ENCODE data around the gene DCLK1. TPM values are rescaled to one million over a fixed set of nuclear protein-coding genes. Genes with fewer than 3 reads are reported as not detected.
"Not testable (repeated sequence)": the region's sequence is repeated elsewhere in the genome, so short reads cannot be mapped to it uniquely, and the experiment has no call there.

Gene DCLK1
- total RNA-seq, 1 donor from 2014 or later: not detected

GRCh38 chr13:36115306-36115705 is 15.9 kb downstream of the DCLK1 start:
- no peak overlapping the region for H3K4me3 Mint-ChIP-seq
- no peaks in the 10 kb centered on the region for H3K27me3 Mint-ChIP-seq
- H3K36me3 Mint-ChIP-seq (ENCODE audit: low read depth): no peaks in the 10 kb centered on the region
- H3K4me1 Mint-ChIP-seq: no peaks in the 10 kb centered on the region
- H3K9me3 Mint-ChIP-seq: no peaks in the 10 kb centered on the region
- DNase-seq: no peak
- H3K27ac Mint-ChIP-seq: no peak overlapping the region
- intact Hi-C loops (cut with micrococcal nuclease): no loop called here

DNA sequence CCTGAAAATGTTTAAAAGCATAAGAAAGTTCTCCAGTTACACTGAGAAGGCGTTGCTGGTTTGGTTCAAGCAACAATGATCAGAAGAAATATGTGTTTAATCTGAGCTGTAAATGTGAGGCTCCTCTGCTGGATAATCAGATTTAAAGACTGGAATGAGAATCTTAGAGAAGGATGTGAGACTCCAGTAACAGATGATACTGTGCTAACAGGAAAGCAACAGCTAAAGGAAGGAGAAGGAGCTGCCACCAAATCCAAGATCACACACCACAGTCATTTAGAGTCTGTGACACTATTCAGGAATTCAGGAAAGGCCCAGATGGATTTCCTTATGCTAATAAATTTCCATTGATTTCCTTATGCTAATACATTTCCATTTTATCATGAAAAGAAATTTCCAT is 16.9 kb downstream of the DCLK1 start:
- Mint-ChIP-seq H3K27ac (no peak overlapping the region), H3K4me1 (no peaks in the 10 kb centered on the region), H3K36me3 (ENCODE audit: low read depth) (no peaks in the 10 kb centered on the region), H3K9me3 (no peaks in the 10 kb centered on the region), H3K4me3 (no peak overlapping the region), H3K27me3 (no peaks in the 10 kb centered on the region)
- intact Hi-C loops (cut with micrococcal nuclease): no loop called here
- DNase-seq: no peak

GRCh38 chr13:36108954-36109353 is 22.2 kb downstream of the DCLK1 start:
- H3K9me3 Mint-ChIP-seq: peaks cover 4% of the 10 kb centered on the region
- H3K27me3 Mint-ChIP-seq: no peaks in the 10 kb centered on the region
- no peak overlapping the region for H3K4me3 Mint-ChIP-seq
- no peaks in the 10 kb centered on the region for H3K36me3 Mint-ChIP-seq (ENCODE audit: low read depth)
- intact Hi-C loops (cut with micrococcal nuclease): no loop called here
- DNase-seq: no peak
- H3K27ac Mint-ChIP-seq: no peak overlapping the region
- H3K4me1 Mint-ChIP-seq: no peaks in the 10 kb centered on the region

DNA sequence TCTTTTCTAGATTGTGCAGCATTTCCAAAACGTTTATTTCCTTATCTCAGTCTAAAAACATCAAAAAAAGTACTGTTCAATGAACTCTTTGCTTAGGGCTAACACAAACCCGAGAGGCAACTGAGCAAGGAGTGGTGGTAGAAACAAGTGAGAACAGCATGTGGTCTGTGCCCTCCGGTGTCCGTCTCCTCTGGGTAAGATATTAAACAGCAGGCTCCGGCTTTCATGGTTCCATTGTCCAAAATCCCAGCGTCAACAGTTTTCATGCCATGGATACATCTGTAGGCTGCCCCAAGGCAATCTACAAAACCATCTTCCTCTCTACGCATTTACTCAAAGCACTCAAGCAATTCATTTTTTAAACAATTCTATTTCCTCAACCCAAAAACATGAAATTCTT is 22.8 kb downstream of the DCLK1 start:
- intact Hi-C loops (cut with micrococcal nuclease): no loop called here
- Mint-ChIP-seq H3K27ac (no peak overlapping the region), H3K9me3 (peaks cover 4% of the 10 kb centered on the region)

GRCh38 chr13:36107521-36107920 is 23.7 kb downstream of the DCLK1 start:
- no peaks in the 10 kb centered on the region for H3K27me3 Mint-ChIP-seq
- H3K4me3 Mint-ChIP-seq: no peak overlapping the region
- intact Hi-C loops (cut with micrococcal nuclease): no loop called here

More for the DNA sequence above, 22.8 kb downstream of the DCLK1 start:
- H3K27me3 Mint-ChIP-seq: no peaks in the 10 kb centered on the region
- no peak for DNase-seq
- no peaks in the 10 kb centered on the region for H3K36me3 Mint-ChIP-seq (ENCODE audit: low read depth)
- H3K4me3 Mint-ChIP-seq: no peak overlapping the region
- H3K4me1 Mint-ChIP-seq: no peaks in the 10 kb centered on the region

DNA sequence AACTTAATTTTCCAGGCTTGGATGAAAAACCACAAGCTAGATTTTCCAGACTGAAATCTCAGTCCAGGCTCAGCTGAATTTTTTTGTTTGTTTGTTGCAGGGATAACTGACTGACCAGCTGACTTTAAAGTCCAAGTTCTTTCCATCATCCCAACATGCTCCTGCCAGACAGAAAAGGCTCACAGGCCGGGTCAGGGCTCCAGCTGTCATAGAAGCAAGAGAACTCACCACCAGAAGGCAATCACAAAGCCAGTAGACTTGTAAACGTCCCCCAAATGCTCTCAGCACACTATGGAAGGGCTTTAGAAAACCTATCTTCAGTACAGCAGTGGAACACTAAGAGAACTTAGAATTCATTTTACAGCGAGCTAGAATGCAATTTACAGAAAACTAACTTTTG is 25.5 kb downstream of the DCLK1 start:
- peaks cover 10% of the 10 kb centered on the region for H3K9me3 Mint-ChIP-seq
- no peak for DNase-seq
- H3K4me1 Mint-ChIP-seq: no peaks in the 10 kb centered on the region
- H3K36me3 Mint-ChIP-seq (ENCODE audit: low read depth): no peaks in the 10 kb centered on the region
- no peak overlapping the region for H3K27ac Mint-ChIP-seq
- no peak overlapping the region for H3K4me3 Mint-ChIP-seq
- H3K27me3 Mint-ChIP-seq: no peaks in the 10 kb centered on the region
- intact Hi-C loops (cut with micrococcal nuclease): no loop called here

More at GRCh38 chr13:36107521-36107920, 23.7 kb downstream of the DCLK1 start:
- Mint-ChIP-seq H3K27ac (no peak overlapping the region), H3K9me3 (peaks cover 6% of the 10 kb centered on the region), H3K4me1 (no peaks in the 10 kb centered on the region), H3K36me3 (ENCODE audit: low read depth) (no peaks in the 10 kb centered on the region)
- no peak for DNase-seq

DNA sequence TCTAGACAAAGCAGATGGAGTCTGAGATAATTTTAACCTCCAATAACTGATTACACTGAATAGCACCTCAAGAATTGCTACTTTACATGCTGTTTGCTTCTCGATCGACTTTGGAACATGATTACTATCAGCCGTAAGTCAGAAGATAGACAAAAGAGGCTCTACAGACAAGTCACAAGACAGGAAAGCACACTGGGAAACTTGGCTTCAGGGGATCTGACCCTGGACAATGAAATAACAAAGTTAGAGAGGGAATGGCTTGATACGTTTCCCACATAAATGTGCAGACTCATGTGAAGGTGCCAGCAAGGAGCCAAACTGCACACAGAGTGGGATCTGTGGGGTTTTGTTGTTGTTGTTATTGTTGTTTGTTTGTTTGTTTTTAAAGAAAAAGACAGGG is 28.5 kb downstream of the DCLK1 start:
- intact Hi-C loops (cut with micrococcal nuclease): no loop called here
- Mint-ChIP-seq H3K4me3 (no peak overlapping the region), H3K4me1 (no peaks in the 10 kb centered on the region), H3K27ac (no peak overlapping the region), H3K27me3 (no peaks in the 10 kb centered on the region), H3K36me3 (ENCODE audit: low read depth) (no peaks in the 10 kb centered on the region), H3K9me3 (peaks cover 10% of the 10 kb centered on the region)
- DNase-seq: no peak

DNA sequence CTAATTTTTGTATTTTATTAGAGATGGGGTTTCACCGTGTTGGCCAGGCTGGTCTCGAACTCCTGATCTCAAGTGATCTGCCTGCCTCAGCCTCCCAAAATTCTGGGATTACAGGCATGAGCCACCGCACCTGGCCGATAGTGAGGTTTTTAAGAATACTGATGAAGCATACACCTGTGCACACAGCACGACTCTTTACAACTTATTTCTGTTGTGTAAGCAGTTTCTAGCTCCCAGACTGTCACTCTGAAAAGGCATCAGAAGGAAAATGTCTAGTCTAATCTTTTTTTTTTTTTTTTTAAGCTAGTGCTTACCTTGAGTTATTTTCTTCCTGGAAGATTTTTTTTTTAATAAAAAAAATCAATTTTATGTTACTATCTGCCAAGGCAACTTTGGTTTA is 29.3 kb downstream of the DCLK1 start:
- H3K36me3 Mint-ChIP-seq (ENCODE audit: low read depth): not testable (repeated sequence)

DNA sequence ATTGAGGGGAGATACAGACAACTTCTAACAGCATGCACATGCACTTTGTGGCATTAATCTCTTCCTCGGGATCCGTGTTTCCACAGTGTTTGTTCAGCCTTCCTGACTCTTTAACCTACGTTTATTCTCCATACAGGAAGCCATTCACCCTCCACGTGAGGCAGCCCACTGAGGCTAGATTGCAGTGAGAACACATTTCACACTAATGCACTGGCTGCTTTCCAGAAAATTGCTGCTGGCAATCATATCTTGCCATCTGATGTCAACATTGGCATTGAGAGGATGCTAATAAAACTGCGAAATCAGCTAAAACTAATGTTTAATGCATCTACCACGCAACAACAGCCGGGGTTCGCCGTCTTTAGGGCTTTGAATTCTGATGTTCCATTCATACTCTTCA is 30.0 kb downstream of the DCLK1 start:
- Mint-ChIP-seq H3K27ac (no peak overlapping the region), H3K27me3 (no peaks in the 10 kb centered on the region), H3K4me1 (no peaks in the 10 kb centered on the region), H3K36me3 (ENCODE audit: low read depth) (no peaks in the 10 kb centered on the region), H3K4me3 (no peak overlapping the region), H3K9me3 (peaks cover 10% of the 10 kb centered on the region)
- no peak for DNase-seq
- intact Hi-C loops (cut with micrococcal nuclease): no loop called here

More for the DNA sequence above, 29.3 kb downstream of the DCLK1 start:
- H3K27me3 Mint-ChIP-seq; H3K9me3 Mint-ChIP-seq; H3K4me3 Mint-ChIP-seq; DNase-seq; H3K27ac Mint-ChIP-seq; H3K4me1 Mint-ChIP-seq; intact Hi-C loops (cut with micrococcal nuclease): not testable (repeated sequence)

DNA sequence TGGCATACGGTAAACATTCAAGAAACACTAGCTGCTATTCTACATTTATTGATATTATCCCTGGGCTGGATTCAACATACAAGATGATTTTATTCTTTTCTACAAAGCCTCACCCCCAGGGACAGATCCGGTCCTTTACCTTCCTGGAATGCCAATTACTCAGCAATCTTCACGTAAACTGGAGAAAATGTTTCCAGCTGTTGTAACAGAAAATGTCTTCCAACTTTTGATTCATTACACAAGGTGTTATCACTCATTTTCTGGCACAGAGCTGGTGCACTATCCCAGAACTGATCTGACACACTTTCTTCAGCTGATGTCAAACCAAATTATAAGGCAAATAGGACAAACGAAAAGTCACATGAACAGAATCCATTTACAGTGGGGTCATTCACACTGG is 33.1 kb downstream of the DCLK1 start:
- H3K4me1 Mint-ChIP-seq: no peaks in the 10 kb centered on the region
- DNase-seq: no peak
- H3K4me3 Mint-ChIP-seq: no peak overlapping the region
- intact Hi-C loops (cut with micrococcal nuclease): no loop called here
- no peaks in the 10 kb centered on the region for H3K27me3 Mint-ChIP-seq
- no peak overlapping the region for H3K27ac Mint-ChIP-seq
- no peaks in the 10 kb centered on the region for H3K36me3 Mint-ChIP-seq (ENCODE audit: low read depth)
- peaks cover 6% of the 10 kb centered on the region for H3K9me3 Mint-ChIP-seq

DNA sequence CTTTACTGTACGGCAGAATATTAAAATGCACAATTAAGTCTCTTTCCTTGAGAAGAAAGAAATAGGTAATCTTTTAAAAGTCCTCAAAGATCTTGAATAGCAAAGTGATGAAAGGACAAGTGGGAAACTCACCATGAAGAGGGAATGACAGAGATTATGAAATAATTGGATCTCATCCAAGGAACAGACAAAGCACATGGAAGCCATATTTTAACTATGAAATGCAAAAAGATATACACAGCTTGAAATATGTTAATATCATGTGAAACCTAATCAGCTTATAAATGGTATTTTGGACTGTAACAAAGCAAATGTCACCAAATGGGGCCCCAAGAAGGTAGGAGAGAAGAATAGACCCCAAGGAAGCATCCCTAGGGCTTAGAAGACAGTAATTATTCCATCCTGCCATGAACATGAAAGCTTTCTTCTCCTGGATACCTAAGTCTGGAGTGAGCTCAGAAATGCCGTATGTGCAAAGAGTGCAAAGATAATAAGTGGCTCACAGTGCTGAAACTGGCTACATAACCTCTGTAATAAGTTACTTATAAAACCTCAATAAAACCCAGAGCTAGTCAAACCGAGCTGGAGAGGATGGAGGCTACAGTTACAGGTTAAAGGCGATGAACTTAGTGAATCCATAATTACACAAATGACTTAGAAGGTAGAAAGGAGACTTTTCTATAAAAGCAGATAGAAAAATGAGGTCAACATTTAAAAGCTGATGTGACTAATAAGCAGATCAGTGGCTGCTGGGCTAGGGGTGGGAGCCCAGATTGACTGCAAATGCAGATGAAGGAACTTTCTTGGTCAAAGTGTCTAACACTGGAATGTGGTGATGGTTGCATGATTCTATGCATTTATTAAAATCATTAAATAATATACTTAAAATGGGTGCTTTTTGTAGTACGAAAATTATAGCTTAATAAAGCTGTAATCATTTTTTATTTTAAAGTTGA is 34.4 kb downstream of the DCLK1 start:
- Mint-ChIP-seq H3K4me3 (no peak overlapping the region), H3K27me3 (no peaks in the 10 kb centered on the region), H3K4me1 (no peaks in the 10 kb centered on the region), H3K9me3 (peaks cover 9% of the 10 kb centered on the region), H3K27ac (no peak overlapping the region), H3K36me3 (ENCODE audit: low read depth) (no peaks in the 10 kb centered on the region)
- DNase-seq: no peak
- intact Hi-C loops (cut with micrococcal nuclease): no loop called here

DNA sequence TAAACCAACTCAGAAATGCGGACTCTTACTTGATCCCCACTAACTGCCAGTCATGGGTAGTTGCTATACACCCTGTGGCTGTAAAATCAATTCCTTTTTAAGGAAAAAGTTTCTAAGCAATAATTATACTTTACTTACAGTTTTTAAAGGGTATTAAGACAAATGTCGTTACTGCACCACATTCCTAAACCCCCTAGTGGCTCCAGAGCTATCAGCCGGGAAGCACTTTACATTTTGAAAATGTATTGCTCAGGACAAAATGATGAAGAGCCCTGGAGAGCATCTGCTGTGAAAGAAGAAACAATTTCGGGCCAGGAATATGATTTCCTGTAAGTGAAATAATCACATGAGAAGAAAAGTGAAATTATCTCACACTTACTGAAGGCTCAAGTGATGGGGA is 36.7 kb downstream of the DCLK1 start:
- H3K27me3 Mint-ChIP-seq: no peaks in the 10 kb centered on the region
- H3K4me3 Mint-ChIP-seq: no peak overlapping the region
- H3K4me1 Mint-ChIP-seq: no peaks in the 10 kb centered on the region
- H3K27ac Mint-ChIP-seq: no peak overlapping the region
- no peak for DNase-seq
- intact Hi-C loops (cut with micrococcal nuclease): no loop called here
- peaks cover 5% of the 10 kb centered on the region for H3K9me3 Mint-ChIP-seq
- no peaks in the 10 kb centered on the region for H3K36me3 Mint-ChIP-seq (ENCODE audit: low read depth)

GRCh38 chr13:36090592-36090991 is 40.6 kb downstream of the DCLK1 start:
- intact Hi-C loops (cut with micrococcal nuclease): no loop called here
- DNase-seq: no peak
- no peak overlapping the region for H3K4me3 Mint-ChIP-seq

GRCh38 chr13:36089130-36089647 is 42.0 kb downstream of the DCLK1 start:
- Mint-ChIP-seq H3K9me3 (peaks cover 10% of the 10 kb centered on the region), H3K27ac (no peak overlapping the region), H3K27me3 (no peaks in the 10 kb centered on the region), H3K36me3 (ENCODE audit: low read depth) (no peaks in the 10 kb centered on the region), H3K4me3 (no peak overlapping the region), H3K4me1 (no peaks in the 10 kb centered on the region)
- intact Hi-C loops (cut with micrococcal nuclease): no loop called here
- no peak for DNase-seq

More at GRCh38 chr13:36090592-36090991, 40.6 kb downstream of the DCLK1 start:
- Mint-ChIP-seq H3K9me3 (peaks cover 10% of the 10 kb centered on the region), H3K4me1 (no peaks in the 10 kb centered on the region), H3K27me3 (no peaks in the 10 kb centered on the region), H3K36me3 (ENCODE audit: low read depth) (no peaks in the 10 kb centered on the region), H3K27ac (no peak overlapping the region)

All from activated CD4-positive, alpha-beta T cell treated with anti-CD3 and anti-CD28 coated beads, Interleukin-2, amount 10 ng/mL, durations not matched to agents 24 days and 14 days (primary cell).